GM21423 (cell line): ENCODE measurements around the gene NVL.
"Not testable (repeated sequence)": the region's sequence is repeated elsewhere in the genome, so short reads cannot be mapped to it uniquely, and the experiment has no call there.

Source experiments
- ATAC-seq: cut with Tn5 transposase; IDR thresholded peaks from one replicate; pipeline ENCODE4 v1.9.1; 2021; ENCODE audit warnings: mild to moderate bottlenecking, moderate library complexity; ENCODE audit not compliant: unreplicated experiment

NVL gene

GRCh38 chr1:224338150-224338838 is 8.3 kb upstream of the NVL start:
- no peak for ATAC-seq

- no peak for ATAC-seq
Observed at GRCh38 chr1:224333939-224334786, 4.2 kb upstream of the NVL start.

GRCh38 chr1:224333309-224333926 is 3.4 kb upstream of the NVL start:
- peak; percentile 47 for ATAC-seq

GRCh38 chr1:224331824-224332223 is 1.9 kb upstream of the NVL start:
- ATAC-seq = no peak

- no peak for ATAC-seq
Observed at GRCh38 chr1:224331326-224331725, 1.4 kb upstream of the NVL start.

- no peak for ATAC-seq
Observed at GRCh38 chr1:224329484-224329841, 509 bp downstream of the NVL start.

- ATAC-seq = no peak
Observed at GRCh38 chr1:224328644-224329043, 1.3 kb downstream of the NVL start.

- ATAC-seq = no peak
Observed at GRCh38 chr1:224325959-224326358, 4.0 kb downstream of the NVL start.

GRCh38 chr1:224321706-224322105 is 8.3 kb downstream of the NVL start:
- no peak for ATAC-seq

- no peak for ATAC-seq
Observed at GRCh38 chr1:224317383-224318045, 12.5 kb downstream of the NVL start.

- no peak for ATAC-seq
Observed at GRCh38 chr1:224312025-224312424, 17.9 kb downstream of the NVL start.

GRCh38 chr1:224311503-224311902 is 18.5 kb downstream of the NVL start:
- not testable (repeated sequence) for ATAC-seq

- ATAC-seq = no peak
Observed at GRCh38 chr1:224308064-224308463, 21.9 kb downstream of the NVL start.

GRCh38 chr1:224304767-224305166 is 25.2 kb downstream of the NVL start:
- ATAC-seq = no peak

- no peak for ATAC-seq
Observed at GRCh38 chr1:224302947-224303346, 27.0 kb downstream of the NVL start.

- no peak for ATAC-seq
Observed at GRCh38 chr1:224301391-224301790, 28.6 kb downstream of the NVL start.

GRCh38 chr1:224300346-224300745 is 29.6 kb downstream of the NVL start:
- no peak for ATAC-seq

- no peak for ATAC-seq
Observed at GRCh38 chr1:224298346-224299330, 31.3 kb downstream of the NVL start.

GRCh38 chr1:224294775-224295174 is 35.2 kb downstream of the NVL start:
- no peak for ATAC-seq

- no peak for ATAC-seq
Observed at GRCh38 chr1:224292419-224292818, 37.6 kb downstream of the NVL start.
